Skeletal muscle tissue (tissue), 4 donors: Measurements from ENCODE around the gene DAB1. TPM values are rescaled to one million over a fixed set of nuclear protein-coding genes. Genes with fewer than 3 reads are reported as not detected.

Experiments
- H3K27ac ChIP-seq: one replicate; pipeline ENCODE4 v1.7.0; 2013; ENCODE audit warnings: mild to moderate bottlenecking, low read depth, low read length, inconsistent platforms
- H3K27me3 ChIP-seq, 3 donors: one replicate each; pipeline ENCODE4 v1.7.0; 2013; ENCODE audit warnings: low read length in 3 of 3; ENCODE audit not compliant: control insufficient read depth in 3 of 3, insufficient read depth in 3 of 3
- H3K36me3 ChIP-seq, 3 donors: one replicate each; pipeline ENCODE4 v1.7.0; 2013; ENCODE audit warnings: low read length in 3 of 3; ENCODE audit not compliant: control insufficient read depth in 3 of 3, insufficient read depth in 3 of 3
- H3K4me1 ChIP-seq, 3 donors: one replicate each; pipeline ENCODE4 v1.7.0; 2013; ENCODE audit warnings: low read length in 3 of 3, mild to moderate bottlenecking in 3 of 3; ENCODE audit not compliant: control insufficient read depth in 3 of 3, insufficient read depth in 3 of 3
- H3K4me3 ChIP-seq, 3 donors: one replicate each; pipeline ENCODE4 v1.7.0; 2013; ENCODE audit warnings: low read length in 3 of 3
- H3K9ac ChIP-seq, 3 donors: one replicate each; pipeline ENCODE4 v1.7.0; 2013; ENCODE audit warnings: low read length in 3 of 3, mild to moderate bottlenecking in 3 of 3, moderate library complexity in 2 of 3, low read depth in 1 of 3
- H3K9me3 ChIP-seq, 3 donors: one replicate each; pipeline ENCODE4 v1.7.0; 2013; ENCODE audit warnings: low read length in 3 of 3; ENCODE audit not compliant: control insufficient read depth in 3 of 3
- total RNA-seq: library from RNA; depleted of rRNA; stranded (reverse); fragments of >200 nt; gene quantifications from one replicate; pipeline ENCODE4 v1.2.3, GENCODE V29; 2014
- donor health status: Osteomylitis.

The DAB1 gene
- total RNA-seq, 1 donor from 2014 or later, result 1.6 TPM

- no peaks in the 10 kb centered on the region for H3K9me3 ChIP-seq
- H3K4me3 ChIP-seq, result no peak overlapping the region
- H3K27ac ChIP-seq, result no peak overlapping the region
- H3K9ac ChIP-seq, result no peak overlapping the region
- H3K27me3 ChIP-seq, result no peaks in the 10 kb centered on the region
- no peaks in the 10 kb centered on the region for H3K36me3 ChIP-seq
- no peaks in the 10 kb centered on the region for H3K4me1 ChIP-seq
These were observed 308.7 kb downstream of the DAB1 start for GRCh38 chr1:57115030-57115614.

GRCh38 chr1:57112148-57112547, 311.7 kb downstream of the DAB1 start:
- no peak overlapping the region for H3K9ac ChIP-seq
- H3K36me3 ChIP-seq, result no peaks in the 10 kb centered on the region
- H3K4me1 ChIP-seq, result no peaks in the 10 kb centered on the region
- no peaks in the 10 kb centered on the region for H3K27me3 ChIP-seq
- H3K27ac ChIP-seq, result no peak overlapping the region
- no peaks in the 10 kb centered on the region for H3K9me3 ChIP-seq
- H3K4me3 ChIP-seq, result no peak overlapping the region

- Histone ChIP-seq H3K4me3 (no peak overlapping the region), H3K9ac (no peak overlapping the region), H3K4me1 (no peaks in the 10 kb centered on the region), H3K27me3 (no peaks in the 10 kb centered on the region), H3K27ac (no peak overlapping the region), H3K36me3 (no peaks in the 10 kb centered on the region), H3K9me3 (no peaks in the 10 kb centered on the region)
These were observed 312.7 kb downstream of the DAB1 start for GRCh38 chr1:57111175-57111574.

- H3K4me1 ChIP-seq, result no peaks in the 10 kb centered on the region
These were observed 314.0 kb downstream of the DAB1 start for GRCh38 chr1:57109883-57110282.

GRCh38 chr1:57109247-57109646, 314.6 kb downstream of the DAB1 start:
- Histone ChIP-seq H3K9me3 (no peaks in the 10 kb centered on the region), H3K27me3 (no peaks in the 10 kb centered on the region), H3K36me3 (no peaks in the 10 kb centered on the region), H3K9ac (no peak overlapping the region), H3K4me1 (no peaks in the 10 kb centered on the region), H3K27ac (no peak overlapping the region), H3K4me3 (no peak overlapping the region)

More at GRCh38 chr1:57109883-57110282, 314.0 kb downstream of the DAB1 start:
- H3K4me3 ChIP-seq, result no peak overlapping the region
- H3K27ac ChIP-seq, result no peak overlapping the region
- H3K9me3 ChIP-seq, result no peaks in the 10 kb centered on the region
- no peaks in the 10 kb centered on the region for H3K27me3 ChIP-seq
- H3K9ac ChIP-seq, result no peak overlapping the region
- H3K36me3 ChIP-seq, result no peaks in the 10 kb centered on the region

GRCh38 chr1:57106296-57106695, 317.6 kb downstream of the DAB1 start:
- Histone ChIP-seq H3K27me3 (no peaks in the 10 kb centered on the region), H3K36me3 (no peaks in the 10 kb centered on the region), H3K9ac (no peak overlapping the region), H3K9me3 (no peaks in the 10 kb centered on the region), H3K4me1 (no peaks in the 10 kb centered on the region), H3K4me3 (no peak overlapping the region), H3K27ac (no peak overlapping the region)

GRCh38 chr1:57102561-57103326, 321.1 kb downstream of the DAB1 start:
- Histone ChIP-seq H3K4me3 (no peak overlapping the region), H3K27me3 (no peaks in the 10 kb centered on the region), H3K36me3 (no peaks in the 10 kb centered on the region), H3K9ac (no peak overlapping the region), H3K27ac (no peak overlapping the region), H3K4me1 (no peaks in the 10 kb centered on the region), H3K9me3 (no peaks in the 10 kb centered on the region)

GRCh38 chr1:57101209-57101608, 322.7 kb downstream of the DAB1 start:
- no peaks in the 10 kb centered on the region for H3K27me3 ChIP-seq
- no peaks in the 10 kb centered on the region for H3K36me3 ChIP-seq

GRCh38 chr1:57094749-57095148, 329.1 kb downstream of the DAB1 start:
- Histone ChIP-seq H3K27ac (no peak overlapping the region), H3K9me3 (no peaks in the 10 kb centered on the region), H3K27me3 (no peaks in the 10 kb centered on the region), H3K36me3 (no peaks in the 10 kb centered on the region), H3K9ac (no peak overlapping the region), H3K4me3 (no peak overlapping the region), H3K4me1 (no peaks in the 10 kb centered on the region)

More at GRCh38 chr1:57101209-57101608, 322.7 kb downstream of the DAB1 start:
- H3K9ac ChIP-seq, result no peak overlapping the region
- H3K4me3 ChIP-seq, result no peak overlapping the region
- no peaks in the 10 kb centered on the region for H3K4me1 ChIP-seq
- no peaks in the 10 kb centered on the region for H3K9me3 ChIP-seq
- H3K27ac ChIP-seq, result no peak overlapping the region

- H3K4me3 ChIP-seq, result no peak overlapping the region
- no peaks in the 10 kb centered on the region for H3K27me3 ChIP-seq
- no peak overlapping the region for H3K9ac ChIP-seq
- no peak overlapping the region for H3K27ac ChIP-seq
- peaks cover 0 to 3% (median 0%) of the 10 kb centered on the region in 3 donors for H3K4me1 ChIP-seq
- H3K9me3 ChIP-seq, result no peaks in the 10 kb centered on the region
- H3K36me3 ChIP-seq, result no peaks in the 10 kb centered on the region
These were observed 330.7 kb downstream of the DAB1 start for GRCh38 chr1:57093122-57093521.
